GM23248 (cell line): ENCODE results near the gene FAM222B.

Experiments
- EZH2 ChIP-seq: fragments of 200-600 bp; sonication (generic); IDR thresholded peaks from 2 replicates; pipeline ENCODE4 v1.6.1; 2018; ENCODE audit warnings: antibody characterized with exemption, mild to moderate bottlenecking; ENCODE audit not compliant: insufficient read depth, poor library complexity, severe bottlenecking
- EZH2phosphoT487 ChIP-seq: fragments of 200-600 bp; sonication (generic); IDR thresholded peaks from 2 replicates; pipeline ENCODE4 v1.6.1; 2018; ENCODE audit warnings: antibody characterized with exemption, moderate library complexity, mild to moderate bottlenecking, low read depth; ENCODE audit not compliant: insufficient read depth

DNA sequence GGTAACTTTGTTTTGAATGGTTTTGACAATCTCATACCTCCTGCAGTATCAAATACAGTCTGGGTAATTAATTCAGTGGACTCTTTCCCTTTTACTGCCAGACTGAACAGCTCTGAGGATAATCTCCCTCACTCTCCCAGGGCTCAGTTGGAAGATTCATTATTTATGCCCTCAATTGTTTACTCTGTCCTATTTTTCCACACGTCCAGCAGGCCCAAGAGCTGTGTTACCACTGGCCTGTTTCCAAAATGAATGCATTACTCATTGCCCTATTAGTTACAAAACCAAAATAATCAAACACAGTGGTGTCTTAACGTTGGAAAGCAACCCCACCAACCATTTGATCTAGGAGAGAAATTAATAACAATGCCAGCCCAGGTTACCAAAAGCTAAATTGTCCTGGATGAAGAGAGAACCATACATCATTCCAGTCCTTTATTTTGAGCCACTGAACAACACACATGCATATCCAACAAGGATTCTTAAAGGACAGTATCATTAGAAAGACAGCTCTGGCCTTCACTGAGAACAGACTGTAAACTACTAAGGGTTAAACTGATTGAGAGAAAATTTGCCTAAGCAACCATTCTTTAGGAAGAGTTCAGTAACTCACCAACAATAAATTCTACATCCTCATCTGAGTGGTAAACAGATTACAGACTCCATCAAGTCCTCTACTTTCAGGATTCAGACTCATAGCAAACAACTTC is 34.5 kb downstream of the FAM222B start:
- TF ChIP-seq EZH2: no peak
- TF ChIP-seq EZH2phosphoT487: no peak
